ENCODE results near the gene FAM24B.

The FAM24B gene

GRCh38 chr10:122815458-122815857 is 63.9 kb downstream of the FAM24B start:
- Histone ChIP-seq H3K27ac (ENCODE audit: low read depth, low read length) (no peak overlapping the region), H3K4me3 (ENCODE audit: low read depth in 1 of 2, low read length in 2 of 2) (no peak overlapping the region), H3K9ac (ENCODE audit: low read length) (no peak overlapping the region), H3K4me1 (ENCODE audit: insufficient read depth, low read length) (no peaks in the 10 kb centered on the region), H3K9me3 (ENCODE audit: low read length) (no peaks in the 10 kb centered on the region), H3K36me3 (ENCODE audit: insufficient read depth, low read length) (no peaks in the 10 kb centered on the region), H3K27me3 (ENCODE audit: control insufficient read depth in 1 of 2, insufficient read depth in 2 of 2, low read length in 2 of 2) (peaks cover 0 to 8% of the 10 kb centered on the region in 2 donors)

GRCh38 chr10:122814493-122814892 is 64.9 kb downstream of the FAM24B start:
- peaks cover 0 to 8% of the 10 kb centered on the region in 2 donors for H3K27me3 ChIP-seq (ENCODE audit: control insufficient read depth in 1 of 2, insufficient read depth in 2 of 2, low read length in 2 of 2)
- no peak overlapping the region for H3K9ac ChIP-seq (ENCODE audit: low read length)
- H3K4me1 ChIP-seq (ENCODE audit: insufficient read depth, low read length): no peaks in the 10 kb centered on the region
- H3K9me3 ChIP-seq (ENCODE audit: low read length): no peaks in the 10 kb centered on the region
- H3K27ac ChIP-seq (ENCODE audit: low read depth, low read length): no peak overlapping the region
- H3K4me3 ChIP-seq (ENCODE audit: low read depth in 1 of 2, low read length in 2 of 2): no peak overlapping the region
- H3K36me3 ChIP-seq (ENCODE audit: insufficient read depth, low read length): no peaks in the 10 kb centered on the region

DNA sequence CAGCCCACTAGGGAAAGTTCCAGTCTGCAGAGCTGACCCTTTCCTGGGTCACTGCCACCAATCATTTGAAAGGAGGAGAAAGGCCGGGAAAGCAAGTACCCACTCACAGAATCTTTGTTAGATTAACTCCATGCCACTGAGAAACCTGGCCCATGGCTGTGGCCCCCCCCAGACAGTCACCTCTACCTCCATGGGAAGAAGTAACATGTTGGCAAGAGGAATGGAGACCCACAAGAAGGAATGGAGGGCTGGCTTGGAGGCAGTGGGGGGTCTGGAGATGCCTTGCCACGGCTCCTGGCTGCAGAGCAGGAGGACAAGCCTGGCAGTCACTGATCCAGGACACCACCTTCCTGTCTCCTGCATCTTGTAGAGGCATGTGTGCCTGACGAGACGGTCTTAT is 66.6 kb downstream of the FAM24B start:
- Histone ChIP-seq H3K27me3 (ENCODE audit: control insufficient read depth in 1 of 2, insufficient read depth in 2 of 2, low read length in 2 of 2) (no peaks in the 10 kb centered on the region), H3K9ac (ENCODE audit: low read length) (no peak overlapping the region), H3K9me3 (ENCODE audit: low read length) (no peaks in the 10 kb centered on the region), H3K4me1 (ENCODE audit: insufficient read depth, low read length) (no peaks in the 10 kb centered on the region), H3K4me3 (ENCODE audit: low read depth in 1 of 2, low read length in 2 of 2) (no peak overlapping the region), H3K27ac (ENCODE audit: low read depth, low read length) (no peak overlapping the region), H3K36me3 (ENCODE audit: insufficient read depth, low read length) (no peaks in the 10 kb centered on the region)

DNA sequence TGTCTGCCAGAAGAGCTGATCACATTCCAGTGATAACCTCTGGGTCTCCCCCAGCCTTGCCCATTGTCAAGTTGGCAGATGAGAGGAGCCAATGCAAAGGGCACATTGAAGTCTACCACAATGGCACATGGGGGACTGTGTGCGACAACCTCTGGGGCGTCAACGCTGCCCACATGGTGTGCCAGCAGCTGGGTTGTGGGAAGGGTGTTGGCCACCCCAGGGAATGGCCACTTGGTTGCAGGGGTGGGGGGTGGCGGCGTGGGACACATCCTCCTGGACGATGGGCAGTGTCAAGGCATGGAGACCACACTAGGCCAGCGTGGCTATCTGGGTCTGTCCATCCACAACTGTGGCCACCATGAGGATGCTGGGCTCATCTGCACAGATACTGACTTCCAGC is 77.1 kb downstream of the FAM24B start:
- no peaks in the 10 kb centered on the region for H3K4me1 ChIP-seq (ENCODE audit: insufficient read depth, low read length)
- H3K27ac ChIP-seq (ENCODE audit: low read depth, low read length): no peak overlapping the region
- no peaks in the 10 kb centered on the region for H3K27me3 ChIP-seq (ENCODE audit: control insufficient read depth in 1 of 2, insufficient read depth in 2 of 2, low read length in 2 of 2)
- no peaks in the 10 kb centered on the region for H3K36me3 ChIP-seq (ENCODE audit: insufficient read depth, low read length)
- no peak overlapping the region for H3K9ac ChIP-seq (ENCODE audit: low read length)
- no peaks in the 10 kb centered on the region for H3K9me3 ChIP-seq (ENCODE audit: low read length)
- no peak overlapping the region for H3K4me3 ChIP-seq (ENCODE audit: low read depth in 1 of 2, low read length in 2 of 2)
